ENCODE measurements around the gene LDLRAD4. TPM values are rescaled to one million over a fixed set of nuclear protein-coding genes. Genes with fewer than 3 reads are reported as not detected.
A peak's percentile ranks its signal among the peaks of the same experiment; 100 is the strongest.

Gene LDLRAD4
- total and polyA plus RNA-seq, 11 donors: 10.4 to 44.0 (median 29.6) TPM

GRCh38 chr18:13477147-13477683 is 258.7 kb downstream of the LDLRAD4 start:
- Histone ChIP-seq H3K9me3 (no peaks in the 10 kb centered on the region), H3K4me1 (peaks cover 0 to 30% (median 6%) of the 10 kb centered on the region in 12 donors), H3K4me3 (no peak overlapping the region), H3K27me3 (no peaks in the 10 kb centered on the region), H3K36me3 (no peaks in the 10 kb centered on the region), H3K27ac (no peak overlapping the region)
- TF ChIP-seq CTCF (IDR thresholded peaks at IDR 0.05): no peak
- TF ChIP-seq POLR2A (IDR thresholded peaks at IDR 0.05): no peak
- 68 to 75% (median 73%) methylated on average over 6 of the region's 6 CpGs for WGBS, 4 donors
- intact Hi-C loops (cut with DNase I): no loop called here
- DNase-seq (no peak), ATAC-seq (peak in 3 of 4 donors; percentile 31 to 47 (median 42))

- Histone ChIP-seq H3K27ac (no peak overlapping the region), H3K4me1 (peaks cover 0 to 25% (median 0%) of the 10 kb centered on the region in 12 donors), H3K36me3 (peaks cover 0 to 4% (median 0%) of the 10 kb centered on the region in 9 donors), H3K27me3 (no peaks in the 10 kb centered on the region), H3K4me3 (no peak overlapping the region), H3K9me3 (no peaks in the 10 kb centered on the region)
- WGBS, 4 donors: 74 to 78% (median 76%) methylated on average over 11 of the region's 11 CpGs
- intact Hi-C loops (cut with DNase I): no loop called here
- no peak for TF ChIP-seq POLR2A (IDR thresholded peaks at IDR 0.05)
- TF ChIP-seq CTCF (IDR thresholded peaks at IDR 0.05): no peak
- no peak for DNase-seq
- ATAC-seq: no peak
These were observed 262.2 kb downstream of the LDLRAD4 start for GRCh38 chr18:13480571-13481255.

DNA sequence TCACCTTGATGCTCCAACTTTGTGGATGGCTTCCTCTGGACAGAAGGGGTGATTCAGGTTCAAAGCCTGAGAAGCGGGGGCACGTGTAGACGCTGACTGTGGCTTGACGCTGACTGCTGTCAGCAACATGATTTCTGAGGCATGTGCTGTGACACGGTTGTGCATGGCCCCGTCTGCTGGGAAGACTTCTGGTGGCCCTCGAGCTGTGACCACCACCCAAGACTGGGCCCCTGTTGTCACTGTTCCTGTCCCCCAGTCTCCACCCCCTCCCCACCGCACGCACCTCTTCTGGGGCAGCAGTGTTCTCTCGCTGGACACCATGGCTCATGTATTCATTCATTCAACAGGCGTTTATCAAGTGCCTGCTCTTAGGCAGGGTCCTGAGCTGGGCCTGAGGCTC is 262.8 kb downstream of the LDLRAD4 start:
- TF ChIP-seq CTCF (IDR thresholded peaks at IDR 0.05) (no peak), POLR2A (IDR thresholded peaks at IDR 0.05) (no peak)
- intact Hi-C loops (cut with DNase I): no loop called here

DNA sequence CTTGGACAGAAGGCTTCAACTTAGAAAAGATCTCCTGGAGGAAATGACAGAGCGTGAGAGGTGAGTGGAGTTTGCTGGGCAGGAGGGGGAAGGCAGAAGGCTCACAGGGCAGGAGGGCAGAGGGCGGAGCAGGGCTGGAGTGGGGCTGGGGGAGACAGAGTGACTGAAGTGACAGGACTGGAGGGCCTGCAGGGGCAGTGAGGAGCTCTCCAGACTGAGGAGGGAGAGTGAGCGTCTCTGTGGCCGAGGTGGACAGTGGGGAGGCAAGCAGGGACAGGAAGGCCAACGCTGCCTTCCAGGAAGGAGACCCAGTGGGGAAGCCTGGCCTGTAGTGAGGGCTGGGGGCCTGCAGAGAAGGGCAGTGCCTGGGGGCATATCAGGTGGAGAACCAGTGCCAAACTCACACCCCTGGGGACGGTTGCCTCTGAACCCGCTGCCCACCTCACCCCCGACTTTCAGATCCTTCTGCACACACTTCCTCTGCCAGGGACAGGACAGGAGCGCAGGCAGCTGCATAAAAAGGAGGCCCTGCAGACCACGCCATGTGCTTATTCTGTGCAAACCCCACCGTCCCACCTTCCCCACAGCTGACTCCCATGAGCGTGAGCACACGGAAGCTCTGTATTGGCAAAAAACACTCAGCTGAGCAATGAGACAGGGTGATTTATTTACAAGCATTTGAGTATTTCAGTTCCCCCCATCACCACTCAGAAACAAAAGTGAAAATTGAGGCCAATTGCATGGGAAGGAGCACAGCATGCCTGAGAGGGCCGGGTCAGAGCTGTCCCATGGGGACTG is 263.5 kb downstream of the LDLRAD4 start:
- TF ChIP-seq CTCF (IDR thresholded peaks at IDR 0.05) (no peak), POLR2A (IDR thresholded peaks at IDR 0.05) (no peak)
- Histone ChIP-seq H3K27ac (no peak overlapping the region), H3K27me3 (no peaks in the 10 kb centered on the region), H3K9me3 (no peaks in the 10 kb centered on the region), H3K36me3 (peaks cover 0 to 15% (median 0%) of the 10 kb centered on the region in 9 donors), H3K4me3 (no peak overlapping the region), H3K4me1 (peaks cover 0 to 23% (median 0%) of the 10 kb centered on the region in 12 donors)
- WGBS, 4 donors: 84 to 94% (median 87%) methylated on average over 14 of the region's 14 CpGs
- ATAC-seq (no peak), DNase-seq (no peak)
- intact Hi-C loops (cut with DNase I): no loop called here

More for the DNA sequence above, 262.8 kb downstream of the LDLRAD4 start:
- Histone ChIP-seq H3K9me3 (no peaks in the 10 kb centered on the region), H3K4me1 (peaks cover 0 to 25% (median 0%) of the 10 kb centered on the region in 12 donors), H3K27ac (no peak overlapping the region), H3K27me3 (no peaks in the 10 kb centered on the region), H3K36me3 (peaks cover 0 to 8% (median 0%) of the 10 kb centered on the region in 9 donors), H3K4me3 (no peak overlapping the region)
- WGBS, 4 donors: 66 to 85% (median 84%) methylated on average over 5 to 11 of the region's 11 CpGs
- DNase-seq (no peak), ATAC-seq (no peak)
